Prostate gland (tissue), 2 donors: ENCODE measurements around the gene REXO2. TPM values are rescaled to one million over a fixed set of nuclear protein-coding genes. Genes with fewer than 3 reads are reported as not detected.

ENCODE experiments used
- DNase-seq: peaks from one replicate; pipeline ENCODE4 v3.0.0-alpha.2; 2019; ENCODE audit warnings: low spot score
- H3K27ac ChIP-seq, 2 donors: fragments of 200-600 bp; sonication (generic); 2 replicates each; pipeline ENCODE4 v1.5.1; 2017 to 2019
- H3K27me3 ChIP-seq: fragments of 200-600 bp; sonication (generic); replicated peaks from 2 replicates; pipeline ENCODE4 v1.5.1; 2019; ENCODE audit not compliant: insufficient read depth
- H3K36me3 ChIP-seq, 2 donors: fragments of 200-600 bp; sonication (generic); 1 replicate in 1 of 2; 2 replicates in 1 of 2; pipeline versions ENCODE4 v1.5.1 to v1.8.1; 2017 to 2019
- H3K4me1 ChIP-seq: fragments of 200-600 bp; sonication (generic); replicated peaks from 2 replicates; pipeline ENCODE4 v1.5.1; 2019
- H3K4me3 ChIP-seq, 2 donors: fragments of 200-600 bp; sonication (generic); 2 replicates each; pipeline ENCODE4 v1.5.1; 2017 to 2019
- H3K9me3 ChIP-seq: fragments of 200-600 bp; sonication (generic); 2 replicates; pipeline ENCODE4 v1.5.1; 2017
- CTCF ChIP-seq, 4 experiments: fragments of 200-600 bp in 2 of 4; fragments of 450-650 bp in 2 of 4; sonication (generic) in 2 of 4; IDR thresholded peaks; 1 replicate in 3 of 4; 2 replicates in 1 of 4; pipeline ENCODE4 v1.5.1; 2016 to 2019; ENCODE audit warnings: antibody characterized with exemption in 4 of 4, mild to moderate bottlenecking in 2 of 4, moderate library complexity in 2 of 4
- POLR2A ChIP-seq: fragments of 450-650 bp; IDR thresholded peaks from one replicate; pipeline ENCODE4 v1.6.1; 2016; ENCODE audit warnings: antibody characterized with exemption, mild to moderate bottlenecking
- POLR2AphosphoS5 ChIP-seq: sonication (generic); formaldehyde crosslinking; IDR thresholded peaks from one replicate; pipeline ENCODE4 v1.6.1; 2017; ENCODE audit warnings: antibody characterized with exemption
- WGBS: methylation state at CpG from one replicate; pipeline ENCODE4 v1.1.5; 2018; 5-methylcytosine and 5-hydroxymethylcytosine counted together
- intact Hi-C: fragments of 100-400 bp; cut with DNase I; formaldehyde crosslinking; loops from one replicate; pipeline ENCODE4 v1.14.2; 2022
- total RNA-seq, 2 donors: library from RNA; depleted of rRNA; stranded (reverse); fragments of >200 nt; gene quantifications; one replicate each; pipeline ENCODE4 v1.1.0, GENCODE V29; 2016

The REXO2 gene
- total RNA-seq, 2 donors from 2014 or later = 90.6 to 151 TPM

DNA sequence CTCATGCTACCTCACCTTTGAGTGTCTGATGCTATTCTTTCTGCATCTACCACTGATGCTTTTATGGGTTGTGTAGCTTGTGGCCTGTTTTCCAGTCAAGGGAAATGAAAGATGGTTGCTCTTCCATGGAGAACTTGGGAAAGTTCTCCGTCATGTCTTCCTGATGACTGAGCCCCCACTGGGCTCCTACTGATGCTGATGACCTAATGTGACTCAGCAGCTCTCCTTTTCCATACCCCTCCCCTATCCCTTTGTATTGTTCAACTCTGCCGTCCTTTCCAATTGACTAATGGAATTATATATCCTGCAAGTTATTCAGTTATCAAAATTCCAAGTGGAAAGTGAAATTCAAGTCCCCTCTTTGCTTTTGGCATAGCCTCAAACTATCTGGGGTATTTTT lies 44.7 kb downstream of the REXO2 start:
- 93% methylated on average over 2 of the region's 2 CpGs for WGBS
- Histone ChIP-seq H3K27me3 (no peaks in the 10 kb centered on the region), H3K36me3 (no peaks in the 10 kb centered on the region), H3K27ac (no peak overlapping the region), H3K9me3 (no peaks in the 10 kb centered on the region), H3K4me1 (no peaks in the 10 kb centered on the region), H3K4me3 (no peak overlapping the region)
- DNase-seq = no peak
- TF ChIP-seq POLR2AphosphoS5 (no peak), CTCF (IDR thresholded peaks at IDR 0.05) (no peak), POLR2A (no peak)
- intact Hi-C loops = no loop called here

- intact Hi-C loops = no loop called here
- H3K36me3 ChIP-seq = no peaks in the 10 kb centered on the region
- no peaks in the 10 kb centered on the region for H3K4me1 ChIP-seq
- no peak overlapping the region for H3K27ac ChIP-seq
- TF ChIP-seq CTCF (IDR thresholded peaks at IDR 0.05) = no peak
- WGBS = 66% methylated on average over 3 of the region's 3 CpGs
- DNase-seq = no peak
- H3K4me3 ChIP-seq = no peak overlapping the region
- H3K27me3 ChIP-seq = no peaks in the 10 kb centered on the region
- no peaks in the 10 kb centered on the region for H3K9me3 ChIP-seq
These were observed 57.6 kb downstream of the REXO2 start for GRCh38 chr11:114496915-114497314.

- Histone ChIP-seq H3K36me3 (no peaks in the 10 kb centered on the region), H3K4me1 (no peaks in the 10 kb centered on the region), H3K27ac (no peak overlapping the region), H3K27me3 (no peaks in the 10 kb centered on the region), H3K4me3 (no peak overlapping the region), H3K9me3 (no peaks in the 10 kb centered on the region)
- DNase-seq = no peak
- intact Hi-C loops = no loop called here
- TF ChIP-seq POLR2AphosphoS5 = no peak
- no peak for TF ChIP-seq POLR2A
- TF ChIP-seq CTCF (IDR thresholded peaks at IDR 0.05) = no peak
These were observed 60.5 kb downstream of the REXO2 start for GRCh38 chr11:114499756-114500155.

Other genes with a start within 250 kb of the REXO2 start
- 10 to 100 TPM; 59.3 to 63.2 TPM for gene NNMT, start 143.1 kb upstream of the REXO2 start, total RNA-seq
- gene C11orf71, start 39.0 kb upstream of the REXO2 start, total RNA-seq = 10 to 100 TPM; 14.4 to 15.3 TPM
- 10 to 100 TPM; 23.7 to 27.3 TPM for gene RBM7, start 38.8 kb upstream of the REXO2 start, total RNA-seq
- 1 to 10 TPM in 1 of 2 donors, under 1 TPM in 1; 0.09 to 3.0 TPM for gene NXPE1, start 120.4 kb downstream of the REXO2 start, total RNA-seq
- gene NXPE4, start 156.3 kb downstream of the REXO2 start, total RNA-seq = 10 to 100 TPM in 1 of 2 donors, under 1 TPM in 1; 0.18 to 12.3 TPM
- gene NXPE2, start 239.1 kb downstream of the REXO2 start, total RNA-seq = under 1 TPM; 0.62 to 0.68 TPM